Measurements from ENCODE around the gene NALCN.

Gene NALCN

GRCh38 chr13:101262306-101262705, 154.0 kb downstream of the NALCN start:
- H3K9me3 ChIP-seq = no peaks in the 10 kb centered on the region
- H3K27ac ChIP-seq = no peak overlapping the region
- no peaks in the 10 kb centered on the region for H3K27me3 ChIP-seq
- no peak overlapping the region for H3K9ac ChIP-seq
- H3K36me3 ChIP-seq = no peaks in the 10 kb centered on the region
- no peak overlapping the region for H3K4me2 ChIP-seq
- TF ChIP-seq Cebpa-rat (IDR thresholded peaks at IDR 0.05) = no peak
- no peak overlapping the region for H3K4me3 ChIP-seq
- H4K20me1 ChIP-seq = no peaks in the 10 kb centered on the region
- peaks cover 23% of the 10 kb centered on the region for H3K4me1 ChIP-seq

- H3K36me3 ChIP-seq = no peaks in the 10 kb centered on the region
- H3K4me3 ChIP-seq = no peak overlapping the region
- H3K4me1 ChIP-seq = peaks cover 15% of the 10 kb centered on the region
- TF ChIP-seq Cebpa-rat (IDR thresholded peaks at IDR 0.05) = no peak
- no peaks in the 10 kb centered on the region for H3K27me3 ChIP-seq
- peak overlapping the region; percentile 56 for H3K4me2 ChIP-seq
- no peak overlapping the region for H3K9ac ChIP-seq
- no peaks in the 10 kb centered on the region for H3K9me3 ChIP-seq
- no peak overlapping the region for H3K27ac ChIP-seq
- no peaks in the 10 kb centered on the region for H4K20me1 ChIP-seq
These were observed 157.8 kb downstream of the NALCN start for GRCh38 chr13:101258509-101258908.

- no peak for TF ChIP-seq Cebpa-rat (IDR thresholded peaks at IDR 0.05)
- Histone ChIP-seq H3K9me3 (no peaks in the 10 kb centered on the region), H3K36me3 (no peaks in the 10 kb centered on the region), H3K4me3 (no peak overlapping the region), H3K27ac (no peak overlapping the region), H4K20me1 (no peaks in the 10 kb centered on the region), H3K27me3 (no peaks in the 10 kb centered on the region), H3K4me2 (peak overlapping the region; percentile 56), H3K9ac (no peak overlapping the region), H3K4me1 (peaks cover 15% of the 10 kb centered on the region)
These were observed 158.2 kb downstream of the NALCN start for GRCh38 chr13:101258071-101258470.

- no peaks in the 10 kb centered on the region for H3K27me3 ChIP-seq
- no peak overlapping the region for H3K27ac ChIP-seq
- no peaks in the 10 kb centered on the region for H3K36me3 ChIP-seq
- H3K4me3 ChIP-seq = no peak overlapping the region
- H3K4me2 ChIP-seq = no peak overlapping the region
- TF ChIP-seq Cebpa-rat (IDR thresholded peaks at IDR 0.05) = no peak
- no peak overlapping the region for H3K9ac ChIP-seq
- no peaks in the 10 kb centered on the region for H4K20me1 ChIP-seq
- peaks cover 22% of the 10 kb centered on the region for H3K4me1 ChIP-seq
- H3K9me3 ChIP-seq = peaks cover 7% of the 10 kb centered on the region
These were observed 167.4 kb downstream of the NALCN start for GRCh38 chr13:101248739-101249514.

GRCh38 chr13:101242720-101243119, 173.6 kb downstream of the NALCN start:
- no peak overlapping the region for H3K4me2 ChIP-seq
- H3K4me1 ChIP-seq = peaks cover 22% of the 10 kb centered on the region
- H3K27ac ChIP-seq = no peak overlapping the region
- TF ChIP-seq Cebpa-rat (IDR thresholded peaks at IDR 0.05) = no peak
- H3K9me3 ChIP-seq = no peaks in the 10 kb centered on the region
- no peaks in the 10 kb centered on the region for H3K27me3 ChIP-seq
- H3K9ac ChIP-seq = no peak overlapping the region
- H4K20me1 ChIP-seq = no peaks in the 10 kb centered on the region
- H3K4me3 ChIP-seq = no peak overlapping the region
- no peaks in the 10 kb centered on the region for H3K36me3 ChIP-seq

GRCh38 chr13:101238555-101238954, 177.8 kb downstream of the NALCN start:
- Histone ChIP-seq H4K20me1 (no peaks in the 10 kb centered on the region), H3K9ac (no peak overlapping the region), H3K4me2 (no peak overlapping the region), H3K9me3 (no peaks in the 10 kb centered on the region), H3K36me3 (no peaks in the 10 kb centered on the region), H3K27ac (no peak overlapping the region), H3K4me1 (no peaks in the 10 kb centered on the region), H3K27me3 (no peaks in the 10 kb centered on the region), H3K4me3 (no peak overlapping the region)
- TF ChIP-seq Cebpa-rat (IDR thresholded peaks at IDR 0.05) = no peak

GRCh38 chr13:101231751-101232428, 184.4 kb downstream of the NALCN start:
- H3K4me3 ChIP-seq = no peak overlapping the region
- no peaks in the 10 kb centered on the region for H3K4me1 ChIP-seq
- no peak overlapping the region for H3K4me2 ChIP-seq
- no peaks in the 10 kb centered on the region for H3K36me3 ChIP-seq
- no peaks in the 10 kb centered on the region for H3K27me3 ChIP-seq
- peaks cover 6% of the 10 kb centered on the region; the same call in 1 of the 2 replicates for H3K9me3 ChIP-seq
- H3K9ac ChIP-seq = no peak overlapping the region
- no peak overlapping the region for H3K27ac ChIP-seq
- no peaks in the 10 kb centered on the region for H4K20me1 ChIP-seq
- no peak for TF ChIP-seq Cebpa-rat (IDR thresholded peaks at IDR 0.05)

- Histone ChIP-seq H4K20me1 (no peaks in the 10 kb centered on the region), H3K9ac (no peak overlapping the region), H3K27ac (no peak overlapping the region), H3K27me3 (no peaks in the 10 kb centered on the region), H3K36me3 (no peaks in the 10 kb centered on the region), H3K4me3 (no peak overlapping the region), H3K4me2 (no peak overlapping the region), H3K9me3 (peaks cover 6% of the 10 kb centered on the region; the same call in 1 of the 2 replicates), H3K4me1 (no peaks in the 10 kb centered on the region)
- TF ChIP-seq Cebpa-rat (IDR thresholded peaks at IDR 0.05) = no peak
These were observed 185.9 kb downstream of the NALCN start for GRCh38 chr13:101230271-101230890.

- no peaks in the 10 kb centered on the region for H4K20me1 ChIP-seq
- no peaks in the 10 kb centered on the region for H3K36me3 ChIP-seq
- no peak overlapping the region for H3K9ac ChIP-seq
- no peaks in the 10 kb centered on the region for H3K4me1 ChIP-seq
- no peaks in the 10 kb centered on the region for H3K9me3 ChIP-seq
- H3K4me3 ChIP-seq = no peak overlapping the region
- TF ChIP-seq Cebpa-rat (IDR thresholded peaks at IDR 0.05) = no peak
- no peak overlapping the region for H3K4me2 ChIP-seq
- no peaks in the 10 kb centered on the region for H3K27me3 ChIP-seq
- no peak overlapping the region for H3K27ac ChIP-seq
These were observed 196.6 kb downstream of the NALCN start for GRCh38 chr13:101219609-101220265.

All from BLaER1 (cell line).